GM23338 (cell line): ENCODE measurements around the gene MTRF1L. TPM values are rescaled to one million over a fixed set of nuclear protein-coding genes. Genes with fewer than 3 reads are reported as not detected.

Source experiments
- JUNB ChIP-seq: IDR thresholded peaks from one replicate; pipeline ENCODE4 v1.6.1; 2016; ENCODE audit warnings: antibody characterized with exemption; ENCODE audit not compliant: unreplicated experiment
- ZNF331 ChIP-seq: fragments of 250-450 bp; sonication (Bioruptor Pico); IDR thresholded peaks from 2 replicates; pipeline ENCODE4 v1.5.0; 2020; ENCODE audit warnings: low read depth, mild to moderate bottlenecking, moderate library complexity
- polyA plus RNA-seq: library from polyadenylated mRNA; unstranded; fragments of >200 nt; fragmentation: Nextera tagmentation; extraction: Ambion mirVana; gene quantifications from 2 replicates; pipeline ENCODE4 v1.2.1, GENCODE V29; 2016
- small RNA-seq: library from RNA; depleted of rRNA; stranded (forward); fragments of <200 nt; gene quantifications from one replicate; pipeline ENCODE3, GENCODE V24; 2014; ENCODE audit warnings: low replicate concordance
- total RNA-seq: library from RNA; depleted of rRNA; stranded (reverse); fragments of >200 nt; shearing (Covaris generic); gene quantifications from 2 replicates; pipeline ENCODE4 v1.2.3, GENCODE V29; 2014; rRNA removed
- TF ChIP-seq, protein P1 (sequence below): IDR thresholded peaks from 2 replicates; pipeline ENCODE4 v1.6.1; 2016; ENCODE audit warnings: antibody characterized with exemption

Gene MTRF1L
- total and polyA plus RNA-seq, 2 experiments from 2014 or later = 20.5 to 28.3 TPM

DNA sequence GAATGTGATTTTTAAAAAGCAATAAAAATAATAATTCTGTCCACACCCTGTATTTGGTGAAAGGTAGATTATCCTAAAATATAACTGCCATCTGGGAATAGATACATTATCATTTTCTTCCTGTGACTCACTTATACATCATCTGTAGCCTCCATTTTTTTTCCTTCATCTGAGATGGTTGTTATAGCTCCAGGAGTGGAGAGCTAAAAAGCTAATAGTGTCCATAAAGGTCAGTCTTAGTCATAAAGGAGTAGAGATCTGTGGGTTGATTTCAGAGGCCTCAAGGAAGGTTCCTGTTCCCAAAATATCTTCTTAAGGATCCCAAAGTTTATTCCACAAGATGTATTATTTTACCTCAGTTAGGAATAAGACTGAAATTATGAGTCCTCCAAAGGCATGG, 60.8 kb downstream of the MTRF1L start (continued):
- no peak for TF ChIP-seq JUNB
- TF ChIP-seq ZNF331 = no peak
- TF ChIP-seq, protein P1, sequence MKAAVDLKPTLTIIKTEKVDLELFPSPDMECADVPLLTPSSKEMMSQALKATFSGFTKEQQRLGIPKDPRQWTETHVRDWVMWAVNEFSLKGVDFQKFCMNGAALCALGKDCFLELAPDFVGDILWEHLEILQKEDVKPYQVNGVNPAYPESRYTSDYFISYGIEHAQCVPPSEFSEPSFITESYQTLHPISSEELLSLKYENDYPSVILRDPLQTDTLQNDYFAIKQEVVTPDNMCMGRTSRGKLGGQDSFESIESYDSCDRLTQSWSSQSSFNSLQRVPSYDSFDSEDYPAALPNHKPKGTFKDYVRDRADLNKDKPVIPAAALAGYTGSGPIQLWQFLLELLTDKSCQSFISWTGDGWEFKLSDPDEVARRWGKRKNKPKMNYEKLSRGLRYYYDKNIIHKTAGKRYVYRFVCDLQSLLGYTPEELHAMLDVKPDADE = no peak

Small RNA genes within 50 kb of the gene (small RNA-seq; reads per million reads assigned to genes)
- not detected for gene AL080276.1

Other genes with a start within 250 kb of the MTRF1L start
- 48.1 and 49.6 TPM in 2 replicates for gene FBXO5, start 19.7 kb downstream of the MTRF1L start, total RNA-seq
- 41.3 and 51.2 TPM in 2 replicates for gene FBXO5, start 19.7 kb downstream of the MTRF1L start, polyA plus RNA-seq
- 8.3 and 12.1 TPM in 2 replicates for gene RGS17, start 128.6 kb upstream of the MTRF1L start, total RNA-seq
- gene RGS17, start 128.6 kb upstream of the MTRF1L start, polyA plus RNA-seq = 10.6 and 12.3 TPM in 2 replicates